Measurements from ENCODE around the gene IDI2.

The IDI2 gene

DNA sequence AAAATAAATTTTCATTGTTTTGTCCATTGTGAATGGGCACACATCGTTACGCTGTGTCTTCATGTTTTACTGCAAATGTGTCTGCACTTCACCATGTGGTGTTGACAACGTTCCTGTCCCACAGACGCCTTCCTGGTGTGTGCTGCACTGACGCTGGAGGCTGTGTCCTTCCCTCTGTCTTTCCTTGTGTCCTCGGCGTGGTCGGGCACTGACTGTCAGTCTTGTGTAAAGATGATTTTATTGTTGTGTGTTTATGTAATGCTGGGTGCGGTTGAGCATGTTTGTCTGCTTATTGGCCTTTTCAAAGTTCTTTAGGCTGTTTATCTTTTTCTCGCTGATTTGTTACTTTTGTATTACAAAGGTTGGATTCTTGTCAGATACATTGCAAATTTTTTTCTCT, 18.1 kb downstream of the IDI2 start:
- DNase-seq (ENCODE audit: low read depth in 2 of 2), result no peak

DNA sequence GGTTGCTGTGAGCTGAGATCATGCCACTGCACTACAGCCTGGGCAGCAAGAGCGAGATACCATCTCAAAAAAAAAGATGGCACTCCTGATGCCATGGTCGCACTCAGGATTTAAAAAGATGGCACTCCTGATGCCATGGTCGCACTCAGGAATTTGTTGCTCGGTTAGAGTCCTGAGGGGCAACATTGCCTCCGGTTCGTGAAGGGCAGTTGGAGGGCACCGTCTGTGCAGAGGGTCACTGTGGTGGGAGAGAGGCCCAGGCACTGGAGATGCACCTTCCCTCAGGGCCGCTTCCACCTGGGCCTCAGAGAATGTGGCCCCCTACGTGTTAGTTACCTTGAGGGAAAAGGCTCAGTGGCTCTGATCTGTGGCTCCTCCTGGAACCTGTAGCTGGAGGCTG, 19.1 kb downstream of the IDI2 start:
- DNase-seq (ENCODE audit: low read depth in 2 of 2), result no peak

- no peak for DNase-seq (ENCODE audit: low read depth in 2 of 2)
Measured at GRCh38 chr10:1003884-1004670, 21.6 kb downstream of the IDI2 start.

GRCh38 chr10:1002425-1003006, 23.1 kb downstream of the IDI2 start:
- no peak for DNase-seq (ENCODE audit: low read depth in 2 of 2)

GRCh38 chr10:997266-998022, 28.2 kb downstream of the IDI2 start:
- DNase-seq (ENCODE audit: low read depth in 2 of 2), result no peak

DNA sequence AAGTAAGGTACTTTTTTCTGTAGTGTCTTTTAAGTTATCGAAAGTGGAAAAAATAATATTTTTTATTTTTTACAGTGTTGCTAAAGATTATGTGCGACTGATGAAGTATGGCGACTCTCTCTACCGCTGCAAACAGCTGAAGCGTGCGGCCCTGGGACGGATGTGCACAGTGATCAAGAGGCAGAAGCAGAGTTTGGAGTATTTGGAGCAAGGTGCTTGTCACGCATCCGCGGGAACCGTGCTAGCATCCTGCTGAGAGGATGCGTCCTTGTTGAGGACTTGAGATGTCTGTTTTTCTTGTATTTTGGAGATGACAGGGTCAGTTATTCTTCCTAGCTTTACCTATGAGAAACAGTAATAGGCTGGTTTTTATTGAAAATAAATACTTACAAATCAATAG, 29.6 kb downstream of the IDI2 start:
- DNase-seq (ENCODE audit: low read depth in 2 of 2), result no peak

- DNase-seq (ENCODE audit: low read depth in 2 of 2), result no peak
Measured at GRCh38 chr10:995559-995926, 30.1 kb downstream of the IDI2 start.

DNA sequence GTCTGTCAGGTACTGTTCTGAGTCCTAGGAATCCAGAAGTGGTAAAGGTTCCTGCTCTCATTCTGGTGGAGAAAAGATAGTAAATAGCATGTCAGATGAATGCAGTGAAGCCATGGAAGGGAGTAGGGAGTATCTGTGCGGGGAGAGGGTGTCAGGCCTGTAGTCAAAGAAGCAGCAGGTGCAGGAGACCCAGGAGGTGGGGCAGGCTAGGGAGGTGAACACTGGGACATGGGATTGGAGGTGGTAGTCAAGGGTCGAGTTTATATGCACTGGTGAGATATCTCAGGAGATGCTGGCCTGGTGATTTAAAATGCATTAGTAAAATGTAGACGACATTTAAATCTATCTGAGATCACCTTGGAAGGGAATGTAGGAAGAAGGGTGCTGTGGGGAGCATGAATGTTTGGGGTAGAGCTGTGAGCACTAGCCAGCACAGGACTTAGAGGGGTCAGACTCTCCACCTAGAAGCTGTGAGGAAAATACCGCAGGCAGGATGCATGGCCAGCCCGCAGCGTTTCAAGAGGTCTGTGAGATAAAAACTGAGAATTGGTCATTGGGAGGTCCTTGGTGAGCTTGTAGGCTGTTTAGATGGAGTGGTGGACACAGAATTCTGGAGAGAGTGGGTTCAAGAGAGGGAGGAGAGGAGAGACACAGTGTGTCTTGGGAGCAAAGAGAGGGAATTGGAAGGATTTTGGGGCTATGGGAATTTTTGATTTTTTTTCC, 30.7 kb downstream of the IDI2 start:
- DNase-seq (ENCODE audit: low read depth in 2 of 2), result no peak

DNA sequence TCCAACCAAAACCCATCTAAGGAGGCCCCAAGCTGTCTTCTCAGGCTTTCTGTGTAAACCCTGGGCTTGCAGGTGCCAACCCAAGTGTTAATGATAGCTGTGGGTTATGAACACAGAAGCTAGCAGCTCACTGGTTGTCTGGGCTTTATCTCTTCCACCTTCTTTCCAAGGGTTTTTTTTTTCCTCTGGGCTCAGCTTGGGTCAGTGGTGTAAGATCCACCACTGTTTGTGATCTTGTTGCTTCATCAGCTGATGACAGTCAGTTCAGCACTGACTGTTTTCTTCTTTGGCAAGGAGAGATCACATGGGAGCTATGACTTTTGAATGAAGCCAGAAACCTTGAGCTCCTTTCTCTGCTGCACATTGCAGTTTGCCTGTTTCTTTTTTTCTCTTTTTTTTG, 32.8 kb downstream of the IDI2 start:
- DNase-seq (ENCODE audit: low read depth in 2 of 2), result no peak

- no peak for DNase-seq (ENCODE audit: low read depth in 2 of 2)
Measured at GRCh38 chr10:992467-992866, 33.2 kb downstream of the IDI2 start.

GRCh38 chr10:990808-991207, 34.9 kb downstream of the IDI2 start:
- DNase-seq (ENCODE audit: low read depth in 2 of 2), result no peak

- DNase-seq (ENCODE audit: low read depth in 2 of 2), result no peak
Measured at GRCh38 chr10:988667-989545, 36.8 kb downstream of the IDI2 start.

DNA sequence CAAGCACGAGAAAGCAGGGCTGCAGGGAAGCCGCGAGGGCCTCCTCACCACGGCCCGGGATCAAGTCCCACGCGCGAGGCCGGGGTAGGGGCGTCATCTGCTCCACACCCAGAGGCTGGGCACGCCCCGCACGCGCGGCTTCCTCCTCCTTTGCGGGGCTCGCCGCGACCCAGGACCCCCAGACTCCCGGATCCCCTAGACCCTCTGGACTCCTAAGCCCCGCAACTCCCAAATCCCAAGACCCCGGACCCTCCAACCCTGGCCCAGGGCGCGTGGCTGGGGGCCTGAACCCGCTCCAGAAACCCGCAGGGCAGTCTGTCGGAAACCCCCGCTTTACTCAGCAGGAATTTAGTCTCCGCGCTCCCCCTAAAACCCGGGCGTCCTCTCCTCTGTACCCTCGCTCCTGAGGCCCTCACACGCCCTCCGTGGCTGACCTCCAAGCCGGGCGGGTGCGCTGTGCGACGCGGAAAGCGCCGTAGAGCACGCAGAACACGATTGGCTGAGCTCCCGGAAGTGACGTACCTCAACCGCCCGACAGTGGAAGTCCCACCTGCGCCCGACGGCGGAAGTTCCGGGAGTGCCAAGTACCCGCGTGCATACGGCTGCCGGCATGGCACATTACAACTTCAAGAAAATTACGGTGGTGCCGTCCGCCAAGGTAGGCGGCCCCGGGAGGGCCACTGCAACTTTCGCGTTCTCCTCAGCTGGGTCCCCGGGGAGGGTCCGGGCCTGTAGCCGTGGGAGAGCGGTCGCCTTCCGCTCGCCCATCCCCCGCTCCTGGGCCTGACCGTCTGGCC, 37.6 kb downstream of the IDI2 start, which contains the start of gene GTPBP4:
Gene GTPBP4 (plus strand): TSS at position 565 of the 797 bp plus-strand sequence. CDS start 46 bp downstream, at position 611.
- DNase-seq (ENCODE audit: low read depth in 2 of 2), result peak; percentile 92

- no peak for DNase-seq (ENCODE audit: low read depth in 2 of 2)
Measured at GRCh38 chr10:987620-987869, 38.1 kb downstream of the IDI2 start.

- peak; percentile 71 to 78 for DNase-seq (ENCODE audit: low read depth in 2 of 2)
Measured at GRCh38 chr10:986881-987619, 38.6 kb downstream of the IDI2 start.

- no peak for DNase-seq (ENCODE audit: low read depth in 2 of 2)
Measured at GRCh38 chr10:986137-986825, 39.4 kb downstream of the IDI2 start.

GRCh38 chr10:985361-985760, 40.3 kb downstream of the IDI2 start:
- DNase-seq (ENCODE audit: low read depth in 2 of 2), result no peak

GRCh38 chr10:983971-984655, 41.5 kb downstream of the IDI2 start:
- DNase-seq (ENCODE audit: low read depth in 2 of 2), result no peak

GRCh38 chr10:983401-983800, 42.3 kb downstream of the IDI2 start:
- no peak for DNase-seq (ENCODE audit: low read depth in 2 of 2)
